ENCODE results near the gene RHOBTB3. TPM values are rescaled to one million over a fixed set of nuclear protein-coding genes. Genes with fewer than 3 reads are reported as not detected.

Gene RHOBTB3
- total RNA-seq, 1 donor from 2014 or later: 73.8 TPM

DNA sequence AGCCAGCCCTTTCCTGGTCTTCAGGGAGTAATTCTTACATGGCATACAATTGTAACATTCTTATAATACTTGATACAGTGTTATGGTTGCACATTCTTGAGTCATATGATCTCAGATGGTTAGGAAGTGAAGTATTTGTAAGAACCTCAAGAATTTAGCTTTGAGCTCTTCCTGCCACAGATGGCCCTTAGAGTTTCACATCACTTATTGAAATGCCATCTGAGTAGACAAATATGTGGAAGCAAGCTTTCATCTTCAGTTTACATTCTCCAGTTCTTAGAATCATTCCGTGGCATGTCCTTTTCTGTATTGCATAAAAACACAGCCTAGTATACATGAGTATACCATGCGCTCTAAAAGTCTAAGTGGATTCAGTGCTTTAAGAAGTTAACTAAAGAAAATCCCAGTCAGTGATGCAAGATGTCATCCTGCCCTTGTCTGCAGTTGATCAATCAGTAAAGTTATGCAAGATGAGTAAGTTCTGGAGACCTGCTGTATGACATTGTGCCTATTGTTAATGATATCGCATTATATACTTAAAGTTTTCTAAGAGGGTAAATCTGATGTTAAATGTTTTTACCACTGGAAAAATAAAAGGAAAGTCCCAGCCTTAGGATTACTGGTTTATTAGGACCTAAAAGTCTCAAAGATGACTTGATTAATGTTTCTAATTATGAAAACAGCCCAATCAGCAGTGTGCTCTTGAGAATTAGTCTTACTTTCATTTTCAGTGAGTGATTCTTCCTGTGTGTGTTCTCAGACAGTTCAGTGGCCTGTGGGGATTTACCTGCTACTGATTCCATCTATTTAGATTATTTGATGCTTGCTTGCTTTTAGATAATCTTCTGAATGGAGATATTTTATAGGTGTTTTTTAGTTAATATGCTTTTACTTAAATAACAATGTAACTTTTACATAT lies 29.4 kb downstream of the RHOBTB3 start:
- H3K27ac Mint-ChIP-seq (ENCODE audit: unreplicated experiment): peak overlapping the region; percentile 88
- peak overlapping the region; percentile 37 for H3K4me3 ChIP-seq (ENCODE audit: insufficient read depth, low read depth, low read length)
- H2AFZ ChIP-seq (ENCODE audit: low read depth, low read length): no peak overlapping the region
- no peak overlapping the region for H3K4me3 Mint-ChIP-seq (ENCODE audit: unreplicated experiment)
- FAIRE-seq (peak; percentile 99), DNase-seq (ENCODE audit: low read depth) (peak; percentile 99)
- peaks cover 10% of the 10 kb centered on the region for H3K36me3 Mint-ChIP-seq (ENCODE audit: low read depth, unreplicated experiment)
- no peak for TF ChIP-seq EZH2 (IDR thresholded peaks at IDR 0.05; ENCODE audit: insufficient read depth, low read length)
- TF ChIP-seq, protein P1, sequence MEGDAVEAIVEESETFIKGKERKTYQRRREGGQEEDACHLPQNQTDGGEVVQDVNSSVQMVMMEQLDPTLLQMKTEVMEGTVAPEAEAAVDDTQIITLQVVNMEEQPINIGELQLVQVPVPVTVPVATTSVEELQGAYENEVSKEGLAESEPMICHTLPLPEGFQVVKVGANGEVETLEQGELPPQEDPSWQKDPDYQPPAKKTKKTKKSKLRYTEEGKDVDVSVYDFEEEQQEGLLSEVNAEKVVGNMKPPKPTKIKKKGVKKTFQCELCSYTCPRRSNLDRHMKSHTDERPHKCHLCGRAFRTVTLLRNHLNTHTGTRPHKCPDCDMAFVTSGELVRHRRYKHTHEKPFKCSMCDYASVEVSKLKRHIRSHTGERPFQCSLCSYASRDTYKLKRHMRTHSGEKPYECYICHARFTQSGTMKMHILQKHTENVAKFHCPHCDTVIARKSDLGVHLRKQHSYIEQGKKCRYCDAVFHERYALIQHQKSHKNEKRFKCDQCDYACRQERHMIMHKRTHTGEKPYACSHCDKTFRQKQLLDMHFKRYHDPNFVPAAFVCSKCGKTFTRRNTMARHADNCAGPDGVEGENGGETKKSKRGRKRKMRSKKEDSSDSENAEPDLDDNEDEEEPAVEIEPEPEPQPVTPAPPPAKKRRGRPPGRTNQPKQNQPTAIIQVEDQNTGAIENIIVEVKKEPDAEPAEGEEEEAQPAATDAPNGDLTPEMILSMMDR (IDR thresholded peaks at IDR 0.05; ENCODE audit: insufficient read depth, low read depth, low read length): no peak
- H3K9ac ChIP-seq (ENCODE audit: low read length): peak overlapping the region; percentile 52
- no peaks in the 10 kb centered on the region for H4K20me1 ChIP-seq (ENCODE audit: insufficient read depth, low read length)
- no peaks in the 10 kb centered on the region for H3K9me3 ChIP-seq (ENCODE audit: insufficient read depth, low read depth, low read length)
- peak overlapping the region; percentile 80 for H3K4me2 ChIP-seq (ENCODE audit: low read length)
- peaks cover 49% of the 10 kb centered on the region for H3K4me1 Mint-ChIP-seq (ENCODE audit: low read depth, unreplicated experiment)
- H3K9me3 Mint-ChIP-seq (ENCODE audit: unreplicated experiment): no peaks in the 10 kb centered on the region
- H3K79me2 ChIP-seq (ENCODE audit: insufficient read depth, low read length): peaks cover 5% of the 10 kb centered on the region
- peaks cover 46% of the 10 kb centered on the region for H3K4me1 ChIP-seq (ENCODE audit: insufficient read depth, low read length)
- H3K36me3 ChIP-seq (ENCODE audit: insufficient read depth, low read length): peaks cover 15% of the 10 kb centered on the region
- no peaks in the 10 kb centered on the region for H3K27me3 Mint-ChIP-seq (ENCODE audit: low read depth, unreplicated experiment)
- H3K27me3 ChIP-seq (ENCODE audit: insufficient read depth, low read length): no peaks in the 10 kb centered on the region
- peak overlapping the region; percentile 82 for H3K27ac ChIP-seq (ENCODE audit: low read depth, low read length)

DNA sequence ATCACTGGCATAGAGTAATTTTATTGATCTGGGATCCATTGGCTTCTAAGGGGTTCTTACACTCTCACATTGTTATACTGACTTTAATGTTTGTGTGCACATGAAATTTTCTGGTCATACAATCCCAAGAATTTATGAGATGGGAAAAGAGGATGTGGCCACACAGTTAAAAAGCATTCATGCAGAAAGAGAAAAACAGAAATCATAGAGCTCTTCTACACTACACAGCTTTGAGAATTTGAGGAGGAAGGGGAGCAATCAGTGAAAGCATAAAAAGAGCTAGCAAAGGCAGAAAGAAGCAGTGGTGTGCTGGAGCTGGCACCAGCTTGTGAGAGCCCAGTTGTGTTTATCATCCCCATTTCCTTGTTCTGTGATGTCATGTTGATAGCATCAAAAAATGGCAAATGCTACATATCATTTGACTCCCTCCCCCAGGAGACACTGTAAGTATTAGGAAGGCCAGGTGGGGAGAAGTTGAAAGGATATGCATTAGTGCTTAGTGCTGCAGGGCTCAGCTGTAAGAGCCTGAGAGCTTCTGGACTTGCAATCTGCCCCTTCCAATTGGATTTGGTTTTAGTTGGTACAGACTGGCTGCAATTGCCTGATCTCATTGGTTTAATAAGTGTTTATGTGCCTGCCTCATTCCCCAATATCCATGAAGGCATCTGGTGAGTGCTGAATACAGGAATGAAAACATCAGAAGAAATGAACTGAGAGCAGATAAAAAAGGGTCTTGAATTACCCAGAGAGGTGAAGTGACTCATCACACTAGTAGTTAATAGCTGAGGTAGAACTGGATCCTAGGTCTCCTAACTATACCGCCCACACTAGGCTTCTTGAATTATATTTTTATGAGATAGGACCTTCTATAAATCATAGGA lies 30.9 kb downstream of the RHOBTB3 start:
- H3K36me3 Mint-ChIP-seq (ENCODE audit: low read depth, unreplicated experiment): peaks cover 14% of the 10 kb centered on the region
- H3K27me3 Mint-ChIP-seq (ENCODE audit: low read depth, unreplicated experiment): no peaks in the 10 kb centered on the region
- H3K4me3 ChIP-seq (ENCODE audit: insufficient read depth, low read depth, low read length): peak overlapping the region; percentile 26
- H3K4me2 ChIP-seq (ENCODE audit: low read length): peak overlapping the region; percentile 80
- FAIRE-seq (peak; percentile 77), DNase-seq (ENCODE audit: low read depth) (peak; percentile 93)
- H3K27me3 ChIP-seq (ENCODE audit: insufficient read depth, low read length): no peaks in the 10 kb centered on the region
- peak overlapping the region; percentile 56 for H3K9ac ChIP-seq (ENCODE audit: low read length)
- TF ChIP-seq EZH2 (IDR thresholded peaks at IDR 0.05; ENCODE audit: insufficient read depth, low read length): no peak
- TF ChIP-seq, protein P1 (IDR thresholded peaks at IDR 0.05; ENCODE audit: insufficient read depth, low read depth, low read length): no peak
- H3K4me3 Mint-ChIP-seq (ENCODE audit: unreplicated experiment): peak overlapping the region; percentile 21
- H3K36me3 ChIP-seq (ENCODE audit: insufficient read depth, low read length): peaks cover 9% of the 10 kb centered on the region
- H3K4me1 Mint-ChIP-seq (ENCODE audit: low read depth, unreplicated experiment): peaks cover 49% of the 10 kb centered on the region
- H3K9me3 ChIP-seq (ENCODE audit: insufficient read depth, low read depth, low read length): no peaks in the 10 kb centered on the region
- no peaks in the 10 kb centered on the region for H4K20me1 ChIP-seq (ENCODE audit: insufficient read depth, low read length)
- no peak overlapping the region for H2AFZ ChIP-seq (ENCODE audit: low read depth, low read length)
- no peaks in the 10 kb centered on the region for H3K9me3 Mint-ChIP-seq (ENCODE audit: unreplicated experiment)
- peak overlapping the region; percentile 88 for H3K27ac Mint-ChIP-seq (ENCODE audit: unreplicated experiment)
- H3K4me1 ChIP-seq (ENCODE audit: insufficient read depth, low read length): peaks cover 46% of the 10 kb centered on the region
- peak overlapping the region; percentile 76 for H3K27ac ChIP-seq (ENCODE audit: low read depth, low read length)
- H3K79me2 ChIP-seq (ENCODE audit: insufficient read depth, low read length): peaks cover 5% of the 10 kb centered on the region

Data from astrocyte (in vitro differentiated cells and primary cell).